Astrocyte of the cerebellum (primary cell): Measurements from ENCODE around the gene ARL14EPL.
"Not testable (repeated sequence)": the region's sequence is repeated elsewhere in the genome, so short reads cannot be mapped to it uniquely, and the experiment has no call there.

Experiments used
- DNase-seq: peaks from one replicate; pipeline ENCODE4 v3.0.0-alpha.2; 2011; ENCODE audit warnings: low read depth
- H3K4me3 ChIP-seq: 2 replicates; pipeline ENCODE4 v1.5.1; 2011; ENCODE audit warnings: mild to moderate bottlenecking, low read depth, low read length, moderate library complexity
- in situ Hi-C: cut with HindIII; loops from 2 replicates; pipeline ENCODE4 v1.10.0; 2017; ENCODE audit warnings: low sequenced_read_pairs
- TF ChIP-seq, protein P1 (sequence below): IDR thresholded peaks from 2 replicates; pipeline ENCODE4 v1.5.1; 2012; ENCODE audit warnings: low read length, low read depth, moderate library complexity, mild to moderate bottlenecking; ENCODE audit errors: missing control alignments

Gene ARL14EPL

DNA sequence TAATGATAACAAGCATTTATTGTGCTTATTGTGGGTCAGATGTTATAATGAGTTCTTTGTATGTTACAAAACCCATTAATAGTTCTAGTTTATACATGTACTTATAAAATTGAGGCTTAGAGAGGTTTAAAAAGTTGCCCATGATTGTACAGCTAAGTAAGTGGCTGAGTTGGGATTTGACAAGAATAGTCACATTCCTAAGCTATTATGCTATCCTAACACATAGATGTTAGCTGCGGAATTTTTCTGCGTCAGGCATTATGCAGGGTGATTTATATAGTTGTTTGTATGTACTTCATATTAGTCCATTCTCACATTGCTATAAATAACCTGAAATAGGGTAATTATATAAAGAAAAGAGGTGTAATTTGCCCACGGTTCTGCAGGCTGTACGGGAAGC, 65.0 kb downstream of the ARL14EPL start:
- no peak overlapping the region for H3K4me3 ChIP-seq
- TF ChIP-seq, protein P1, sequence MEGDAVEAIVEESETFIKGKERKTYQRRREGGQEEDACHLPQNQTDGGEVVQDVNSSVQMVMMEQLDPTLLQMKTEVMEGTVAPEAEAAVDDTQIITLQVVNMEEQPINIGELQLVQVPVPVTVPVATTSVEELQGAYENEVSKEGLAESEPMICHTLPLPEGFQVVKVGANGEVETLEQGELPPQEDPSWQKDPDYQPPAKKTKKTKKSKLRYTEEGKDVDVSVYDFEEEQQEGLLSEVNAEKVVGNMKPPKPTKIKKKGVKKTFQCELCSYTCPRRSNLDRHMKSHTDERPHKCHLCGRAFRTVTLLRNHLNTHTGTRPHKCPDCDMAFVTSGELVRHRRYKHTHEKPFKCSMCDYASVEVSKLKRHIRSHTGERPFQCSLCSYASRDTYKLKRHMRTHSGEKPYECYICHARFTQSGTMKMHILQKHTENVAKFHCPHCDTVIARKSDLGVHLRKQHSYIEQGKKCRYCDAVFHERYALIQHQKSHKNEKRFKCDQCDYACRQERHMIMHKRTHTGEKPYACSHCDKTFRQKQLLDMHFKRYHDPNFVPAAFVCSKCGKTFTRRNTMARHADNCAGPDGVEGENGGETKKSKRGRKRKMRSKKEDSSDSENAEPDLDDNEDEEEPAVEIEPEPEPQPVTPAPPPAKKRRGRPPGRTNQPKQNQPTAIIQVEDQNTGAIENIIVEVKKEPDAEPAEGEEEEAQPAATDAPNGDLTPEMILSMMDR, result no peak
- no peak for DNase-seq
- in situ Hi-C loops, result no loop called here

DNA sequence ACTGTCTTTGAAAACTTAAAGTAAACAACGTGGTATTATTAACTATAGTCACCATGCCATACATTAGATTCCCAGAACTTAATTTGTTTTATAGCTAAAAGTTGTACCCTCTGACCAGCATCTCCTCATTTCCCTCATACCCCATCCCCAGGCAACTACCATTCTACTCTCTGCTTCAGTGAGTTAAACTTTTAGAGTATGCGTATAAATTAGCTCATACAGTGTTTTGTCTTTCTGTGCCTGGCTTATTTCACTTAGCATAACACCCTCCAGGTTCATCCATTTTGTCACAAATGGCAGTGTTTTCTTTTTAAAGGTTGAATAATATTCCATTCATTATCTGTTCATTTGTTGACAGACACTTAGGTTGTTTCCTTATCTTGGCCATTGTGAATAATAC, 66.7 kb downstream of the ARL14EPL start:
- DNase-seq, result no peak
- in situ Hi-C loops, result no loop called here
- no peak overlapping the region for H3K4me3 ChIP-seq
- TF ChIP-seq, protein P1, result no peak

DNA sequence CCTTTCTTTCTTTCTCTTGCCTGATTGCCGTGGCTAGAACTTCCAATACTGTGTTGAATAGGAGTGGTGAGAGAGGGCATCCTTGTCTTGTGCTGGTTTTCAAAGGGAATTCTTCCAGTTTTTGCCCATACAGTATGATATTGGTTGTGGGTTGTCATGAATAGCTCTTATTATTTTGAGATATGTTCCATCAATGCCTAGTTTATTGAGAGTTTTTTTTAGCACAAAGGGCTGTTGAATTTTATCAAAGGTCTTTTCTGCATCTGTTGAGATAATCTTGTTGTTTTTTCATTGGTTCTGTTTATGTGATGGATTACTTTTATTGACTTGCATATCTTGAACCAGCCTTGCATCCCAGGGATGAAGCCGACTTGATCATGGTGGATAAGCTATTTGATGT, 72.7 kb downstream of the ARL14EPL start:
- in situ Hi-C loops, H3K4me3 ChIP-seq, DNase-seq: not testable (repeated sequence)
